Measurements from ENCODE around the gene CHN1. TPM values are rescaled to one million over a fixed set of nuclear protein-coding genes. Genes with fewer than 3 reads are reported as not detected.

CHN1 gene
- total and polyA plus RNA-seq, 2 of the 8 experiments (the other 6 are each of a cell fraction or from before 2014, with no cell fraction given) = 54.0 to 65.7 TPM

DNA sequence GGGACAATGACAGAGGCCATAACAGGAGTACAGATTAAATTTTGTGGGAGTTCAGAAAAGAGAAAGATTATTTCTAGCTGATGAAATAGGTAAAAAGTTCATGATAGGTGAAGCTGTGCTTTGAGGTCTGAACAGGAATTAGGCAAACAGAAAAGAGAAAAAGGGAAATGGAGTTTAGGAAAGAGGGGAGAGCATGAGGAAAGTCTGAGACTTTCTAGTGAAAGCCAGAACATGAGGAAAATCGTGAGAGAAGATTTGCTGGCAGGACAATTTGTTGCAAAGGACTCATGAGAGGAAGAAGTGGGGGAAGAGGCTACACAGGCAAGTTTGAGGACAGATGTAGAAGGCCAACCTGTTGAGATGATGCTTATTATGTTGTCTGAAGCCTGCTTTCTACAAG is 6.3 kb upstream of the CHN1 start:
- TF ChIP-seq TCF12 (IDR thresholded peaks at IDR 0.05; ENCODE audit: low read depth, low read length) = no peak
- no peaks in the 10 kb centered on the region for H3K79me1 ChIP-seq (ENCODE audit: low read depth, low read length)
- H3K4me2 ChIP-seq (ENCODE audit: insufficient read depth in 1 of 2, low read depth in 2 of 2, low read length in 2 of 2) = no peak overlapping the region
- no peak overlapping the region for H3K27ac ChIP-seq (ENCODE audit: low read depth, low read length)
- H3K9ac ChIP-seq (replicated peaks in 1 of 4; ENCODE audit: extremely low read depth in 1 of 4, low read depth in 3 of 4, low read length in 3 of 4) = no peak overlapping the region
- H3K9me3 ChIP-seq (ENCODE audit: insufficient read depth in 2 of 2, low read depth in 1 of 2, low read length in 1 of 2) = no peaks in the 10 kb centered on the region; a peak in 1 of 4 replicates
- no peak overlapping the region for H4K8ac ChIP-seq (ENCODE audit: extremely low read depth, insufficient read depth, low read length)
- H4K20me1 ChIP-seq (replicated peaks in 1 of 2; ENCODE audit: control insufficient read depth in 1 of 2, insufficient read depth in 2 of 2, low read length in 2 of 2) = no peaks in the 10 kb centered on the region
- H2AK5ac ChIP-seq (ENCODE audit: low read depth, low read length) = no peak overlapping the region
- CTCF ChIA-PET (ENCODE audit: partially characterized antibody) = interaction anchor here (0.6 to 1.6 kb wide), 5 partner anchors 82 to 536 kb away, joined by 4 to 6 read pairs (median 4); no protein-coding TSS in a partner anchor
- H3K36me3 ChIP-seq (ENCODE audit: control insufficient read depth in 2 of 4, insufficient read depth in 4 of 4, low read length in 3 of 4) = no peaks in the 10 kb centered on the region
- POLR2A ChIA-PET (ENCODE audit: partially characterized antibody) = interaction anchor here (1.0 kb wide), 1 partner anchor 20 kb away, joined by 3 read pairs; no protein-coding TSS in a partner anchor
- no peak overlapping the region for H2BK20ac ChIP-seq (ENCODE audit: low read length)
- no peak overlapping the region for H3K18ac ChIP-seq (ENCODE audit: extremely low read depth, low read length)
- H3K23me2 ChIP-seq (ENCODE audit: low read depth, low read length) = no peaks in the 10 kb centered on the region; the same call in 1 of the 2 replicates
- WGBS, 2 experiments (ENCODE audit: extremely low coverage in 1 of 2, insufficient coverage in 1 of 2, insufficient read length in 1 of 2, insufficient replicate concordance in 2 of 2, low coverage in 1 of 2, low lambda C conversion rate in 2 of 2, missing lambda C conversion rate in 1 of 2) = 93% methylated on average over 1 of the region's 1 CpG; no CpG with 5 or more reads in 1 of the 2 experiments
- H3K23ac ChIP-seq (ENCODE audit: insufficient read length) = no peak overlapping the region
- FAIRE-seq (no peak), DNase-seq (ENCODE audit: low read depth in 1 of 2, low spot score in 2 of 2) (no peak)
- H3K4ac ChIP-seq (replicated peaks; ENCODE audit: insufficient read length, low read depth, low read length) = no peak overlapping the region
- H2BK120ac ChIP-seq (replicated peaks; ENCODE audit: low read depth, low read length) = no peak overlapping the region
- H4K5ac ChIP-seq (ENCODE audit: insufficient read length, low read depth, low read length) = no peak overlapping the region
- H3K14ac ChIP-seq (ENCODE audit: insufficient read length) = no peak overlapping the region
- no peak overlapping the region for H4K91ac ChIP-seq (replicated peaks; ENCODE audit: insufficient read length, low read length)
- no peak overlapping the region for H2BK15ac ChIP-seq (ENCODE audit: low read length)
- H3K4me3 ChIP-seq (ENCODE audit: extremely low read depth in 1 of 4, insufficient read depth in 2 of 4, low read depth in 3 of 4, low read length in 4 of 4) = no peak overlapping the region
- no peak overlapping the region for H2BK12ac ChIP-seq (ENCODE audit: low read depth, low read length)
- no peaks in the 10 kb centered on the region; a peak in 1 of 4 replicates for H3K79me2 ChIP-seq (ENCODE audit: control insufficient read depth in 1 of 2, insufficient read depth in 2 of 2, low read length in 2 of 2)
- no peaks in the 10 kb centered on the region for H3K27me3 ChIP-seq (replicated peaks in 1 of 4; ENCODE audit: control insufficient read depth in 3 of 4, extremely low read depth in 1 of 4, insufficient read depth in 3 of 4, low read length in 3 of 4)
- no peak overlapping the region for H2BK5ac ChIP-seq (ENCODE audit: low read depth, low read length)
- H3K56ac ChIP-seq (replicated peaks; ENCODE audit: insufficient read length, low read depth, low read length) = no peak overlapping the region
- H2AFZ ChIP-seq (ENCODE audit: low read length) = no peak overlapping the region
- H3K4me1 ChIP-seq (replicated peaks in 1 of 4; ENCODE audit: control insufficient read depth in 3 of 4, insufficient read depth in 4 of 4, low read length in 3 of 4) = peaks cover 0 to 7% (median 7%) of the 10 kb centered on the region in 4 experiments; a peak in 4 of 7 replicates

Measured in H1 (cell line).